LHCN-M2 (cell line): ENCODE results near the gene CBR3. TPM values are rescaled to one million over a fixed set of nuclear protein-coding genes. Genes with fewer than 3 reads are reported as not detected.
A peak's percentile ranks its signal among the peaks of the same experiment; 100 is the strongest.
"Not testable (repeated sequence)": the region's sequence is repeated elsewhere in the genome, so short reads cannot be mapped to it uniquely, and the experiment has no call there.

Experiments
- DNase-seq: peaks from one replicate; pipeline ENCODE4 v3.0.0-alpha.2; 2012; ENCODE audit warnings: low read depth
- total RNA-seq: library from RNA; depleted of rRNA; stranded (reverse); fragments of >200 nt; gene quantifications from 2 replicates; pipeline ENCODE4 v1.2.3, GENCODE V29; 2014

The CBR3 gene
- total RNA-seq, 1 experiment from 2014 or later, result 16.5 TPM

DNA sequence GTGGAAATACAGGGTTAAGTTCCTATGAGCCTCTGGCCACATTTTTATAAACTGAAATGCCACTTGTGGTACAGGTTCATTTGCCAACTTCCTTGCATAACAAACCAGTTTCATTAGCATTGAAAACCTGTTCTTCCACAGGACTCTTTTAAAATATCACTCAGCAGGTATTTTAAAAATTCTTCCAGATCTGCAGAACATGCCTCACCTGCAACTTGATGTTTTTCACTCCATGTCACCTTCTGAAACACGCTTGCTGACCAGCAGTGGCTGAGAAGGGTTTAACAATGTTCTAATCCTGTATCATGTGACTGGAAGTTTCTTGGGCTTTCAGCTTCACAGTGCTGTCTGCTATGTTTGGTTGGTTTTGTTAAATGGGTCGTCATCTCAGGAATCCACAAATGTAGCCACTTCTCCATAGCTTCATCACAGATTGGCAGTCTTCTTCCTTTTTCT lies 17.6 kb upstream of the CBR3 start:
- no peak for DNase-seq

DNA sequence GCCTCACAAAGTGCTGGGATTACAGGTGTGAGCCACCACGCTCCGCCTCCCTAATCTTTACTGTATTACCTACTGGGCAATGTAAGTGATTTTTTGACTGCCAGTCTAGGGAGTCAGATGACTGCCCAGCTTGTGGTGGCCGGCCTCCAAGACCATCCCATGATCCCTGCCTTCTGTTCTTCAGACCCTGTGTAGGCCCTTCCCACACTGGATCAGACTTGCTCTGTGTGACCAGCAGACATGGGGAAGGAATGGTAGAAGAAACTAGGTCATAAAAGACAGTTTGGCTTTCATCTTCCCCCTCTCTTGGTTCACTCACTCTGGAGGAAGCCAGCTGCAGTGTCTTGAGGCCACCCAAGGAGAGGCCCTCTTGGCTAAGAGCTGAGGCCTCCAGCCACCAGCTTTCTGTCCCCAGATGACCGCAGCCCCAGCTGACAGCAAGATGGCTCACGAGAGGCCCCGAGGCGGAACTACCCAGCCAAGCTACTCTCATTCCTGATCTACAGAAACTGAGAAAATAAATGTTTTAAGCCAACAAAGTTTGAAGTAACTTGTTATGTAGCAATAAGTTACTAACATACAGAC lies 14.5 kb upstream of the CBR3 start:
- DNase-seq, result no peak

- no peak for DNase-seq
These were observed 11.9 kb upstream of the CBR3 start for GRCh38 chr21:36122977-36123376.

DNA sequence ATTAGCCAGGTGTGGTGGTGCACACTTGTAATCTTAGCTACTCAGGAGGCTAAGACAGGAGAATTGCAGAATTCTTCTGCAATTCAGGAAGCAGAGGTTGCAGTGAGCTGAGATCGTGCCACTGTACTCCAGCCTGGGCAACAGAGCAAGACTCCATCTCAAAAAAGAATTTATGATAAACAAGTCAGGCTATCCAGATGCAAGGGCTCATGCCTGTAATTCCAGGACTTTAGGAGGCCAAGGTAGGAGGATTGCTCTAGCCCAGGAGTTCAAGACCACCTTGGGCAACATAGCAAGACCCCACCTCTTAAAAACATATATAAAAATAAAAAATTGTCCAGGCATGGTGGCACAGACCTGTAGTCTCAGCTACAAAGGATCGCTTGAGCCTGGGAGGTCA lies 10.5 kb upstream of the CBR3 start:
- DNase-seq, result no peak

- peak; percentile 47 for DNase-seq
These were observed 9.2 kb upstream of the CBR3 start for GRCh38 chr21:36125512-36126207.

DNA sequence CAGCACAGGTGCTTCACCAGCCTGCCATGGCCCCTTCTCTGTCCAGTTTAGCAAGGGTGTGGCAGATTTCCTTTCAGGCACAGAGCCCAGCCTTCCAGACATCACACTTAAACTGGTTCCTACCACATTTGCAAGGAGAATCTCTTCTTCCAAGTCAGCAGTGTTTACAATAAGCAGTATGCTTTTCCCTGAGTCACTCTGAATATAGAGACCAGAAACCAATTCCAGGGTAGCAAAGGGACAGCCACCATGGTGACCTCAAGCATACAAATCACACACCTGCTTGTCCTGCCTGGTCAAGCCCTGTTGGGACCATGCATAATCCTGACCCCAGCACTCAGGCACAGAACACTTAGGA lies 8.7 kb upstream of the CBR3 start:
- DNase-seq, result no peak

DNA sequence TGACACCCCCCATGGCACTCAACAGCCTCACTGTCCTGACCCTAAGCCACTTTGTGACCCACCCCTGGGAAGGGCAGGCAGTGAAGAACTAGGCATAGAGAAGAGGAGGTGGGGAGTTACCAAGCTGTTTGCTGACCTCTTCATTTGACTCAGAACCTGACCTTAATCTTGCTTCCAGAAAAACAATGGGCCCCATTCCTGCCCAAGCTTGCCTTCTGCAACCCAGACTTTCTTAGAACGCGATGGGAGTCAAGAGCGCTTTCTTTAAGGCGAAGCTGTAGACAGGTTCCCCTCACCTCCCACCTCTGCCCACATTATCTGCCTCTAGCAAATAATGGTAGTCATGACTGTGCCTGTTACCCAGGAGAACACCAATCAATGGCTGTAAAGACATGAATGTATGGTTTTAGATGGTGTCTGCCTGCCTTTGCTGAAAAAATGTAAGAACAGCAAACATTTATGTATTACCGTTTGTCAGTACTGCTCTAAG lies 8.2 kb upstream of the CBR3 start:
- no peak for DNase-seq

DNA sequence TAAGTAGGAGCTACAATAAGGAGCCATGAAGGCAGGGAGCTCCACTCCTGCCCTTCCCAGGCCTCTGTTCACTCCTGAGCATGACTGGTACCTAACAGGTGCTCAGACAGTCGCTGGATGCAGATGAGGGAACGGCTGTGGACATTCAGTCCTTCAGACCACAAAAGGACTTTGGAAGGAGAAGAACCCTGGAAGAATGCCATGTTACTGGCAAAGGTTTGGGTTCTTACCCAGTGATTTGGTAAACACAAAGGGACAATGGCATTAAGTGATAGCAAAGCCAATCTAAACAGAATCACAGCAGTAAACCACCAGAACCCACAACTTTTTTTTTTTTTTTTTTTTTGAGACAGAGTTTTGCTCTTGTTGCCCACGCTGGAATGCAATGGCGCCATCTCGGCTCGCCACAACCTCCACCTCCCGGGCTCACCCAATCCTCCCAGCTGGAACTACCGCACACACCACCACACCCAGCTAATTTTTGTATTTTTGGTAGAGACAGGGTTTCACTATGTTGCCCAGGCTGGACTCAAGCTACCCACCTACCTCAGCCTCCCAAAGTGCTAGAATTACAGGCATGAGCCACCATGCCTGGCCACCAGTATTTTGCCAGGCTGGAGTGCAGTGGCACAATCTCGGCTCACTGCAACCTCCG lies 7.5 kb upstream of the CBR3 start:
- DNase-seq, result peak; percentile 45

- DNase-seq, result no peak
These were observed 6.9 kb upstream of the CBR3 start for GRCh38 chr21:36127977-36128376.

DNA sequence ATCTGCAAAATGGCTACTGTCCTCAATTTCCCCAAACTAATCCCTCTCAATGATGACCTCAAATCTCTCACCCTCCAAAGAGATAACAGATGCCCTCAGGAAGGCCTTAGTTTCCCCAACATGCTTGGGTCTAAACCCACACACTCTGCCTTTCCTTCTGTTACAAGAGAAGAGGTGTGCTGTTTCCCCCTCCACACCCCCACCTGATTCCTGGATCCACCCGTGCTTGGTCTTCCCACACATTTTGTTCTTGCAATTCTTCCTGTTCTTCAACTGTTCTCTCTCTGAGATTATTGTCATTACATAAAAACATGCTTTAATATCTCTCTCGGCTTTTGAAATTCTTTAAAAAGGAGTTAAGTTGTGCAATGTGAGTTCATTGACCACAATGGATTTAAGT lies 5.7 kb upstream of the CBR3 start:
- no peak for DNase-seq

- not testable (repeated sequence) for DNase-seq
These were observed 4.5 kb upstream of the CBR3 start for GRCh38 chr21:36130414-36130762.

GRCh38 chr21:36130839-36131238 lies 4.0 kb upstream of the CBR3 start:
- DNase-seq, result not testable (repeated sequence)

DNA sequence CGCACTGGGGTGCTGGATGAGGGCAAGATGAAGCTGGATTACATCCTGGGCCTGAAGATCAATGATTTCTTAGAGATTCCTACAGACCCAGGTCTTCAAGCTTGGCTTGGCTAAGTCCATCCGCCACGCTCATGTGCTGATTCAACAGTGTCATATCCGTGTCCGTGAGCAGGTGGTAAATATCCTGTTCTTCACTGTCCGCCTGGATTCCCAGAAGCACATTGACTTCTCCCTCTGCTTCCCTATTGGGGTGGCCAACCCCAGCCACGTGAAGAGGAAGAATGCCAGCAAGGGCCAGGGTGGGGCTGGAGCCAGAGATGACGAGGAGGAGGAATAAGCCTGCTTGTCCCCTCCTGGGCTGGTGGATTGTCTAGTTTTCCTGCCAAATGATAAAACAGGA lies 2.2 kb upstream of the CBR3 start:
- no peak for DNase-seq

DNA sequence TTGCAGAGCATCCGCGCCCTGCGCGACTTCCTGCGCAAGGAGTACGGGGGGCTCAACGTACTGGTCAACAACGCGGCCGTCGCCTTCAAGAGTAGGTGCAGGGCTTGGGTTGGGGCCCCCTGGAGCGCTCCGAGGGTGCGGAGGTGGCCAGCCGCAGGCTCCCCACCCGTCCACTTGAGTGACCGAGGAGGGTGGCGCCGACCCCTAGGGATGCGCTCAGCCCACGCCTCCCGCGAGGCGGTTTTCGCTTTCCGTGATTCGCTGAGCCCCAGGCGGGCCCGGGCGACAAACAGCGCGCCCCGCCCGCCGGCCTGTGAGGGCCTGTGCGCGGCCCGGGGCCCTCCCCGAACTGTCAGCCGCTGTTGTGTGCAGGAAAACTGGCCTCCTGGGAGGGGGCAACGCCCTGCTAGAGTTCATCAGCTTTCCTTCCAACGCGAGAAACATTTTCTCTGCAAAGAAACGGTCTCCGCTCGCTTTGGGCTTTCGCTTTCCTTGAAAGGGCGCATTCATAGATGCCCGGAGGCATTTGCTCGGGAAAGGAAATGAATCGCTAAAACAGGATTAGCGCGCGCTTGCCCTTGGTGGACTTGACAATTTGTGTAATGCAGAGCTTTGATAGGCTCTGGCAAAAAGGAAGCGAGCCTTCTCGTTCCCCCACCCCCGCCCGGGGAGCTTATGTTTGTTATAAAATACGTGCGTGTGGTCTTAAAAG lies 668 bp downstream of the CBR3 start:
- DNase-seq, result peak; percentile 81

DNA sequence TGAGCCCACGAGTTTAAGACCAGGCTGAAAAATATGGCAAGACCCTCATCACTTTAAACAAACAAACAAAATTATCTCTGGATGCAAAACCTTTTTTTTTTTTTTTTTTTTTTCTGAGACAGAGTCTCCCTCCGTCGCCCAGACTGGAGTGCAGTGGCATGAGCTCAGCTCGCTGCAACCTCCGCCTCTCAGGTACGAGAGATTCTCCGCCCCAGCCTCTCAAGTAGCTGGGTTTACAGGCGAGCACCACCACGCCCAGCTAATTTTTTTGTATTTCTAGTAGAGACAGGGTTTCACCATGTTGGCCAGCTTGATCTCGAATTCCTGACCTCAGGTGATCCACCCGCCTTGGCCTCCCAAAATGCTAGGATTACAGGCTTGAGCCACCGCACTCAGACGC lies 4.9 kb downstream of the CBR3 start:
- DNase-seq, result not testable (repeated sequence)

GRCh38 chr21:36141513-36141925 lies 6.6 kb downstream of the CBR3 start:
- DNase-seq, result peak; percentile 83

DNA sequence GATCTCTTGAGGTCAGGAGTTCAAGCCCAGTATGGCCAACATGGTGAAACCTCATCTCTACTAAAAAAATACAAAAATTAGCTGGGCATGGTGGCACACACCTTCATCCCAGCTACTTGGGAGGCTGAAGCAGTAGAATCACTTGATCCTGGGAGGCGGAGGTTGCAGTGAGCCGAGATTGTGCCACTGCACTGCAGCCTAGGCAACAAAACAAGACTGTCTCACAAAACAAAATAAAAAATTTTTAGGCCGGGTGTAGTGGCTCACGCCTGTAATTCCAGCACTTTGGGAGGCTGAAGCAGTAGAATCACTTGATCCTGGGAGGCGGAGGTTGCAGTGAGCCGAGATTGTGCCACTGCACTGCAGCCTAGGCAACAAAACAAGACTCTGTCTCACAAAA lies 9.4 kb downstream of the CBR3 start:
- DNase-seq, result not testable (repeated sequence)

- no peak for DNase-seq
These were observed 10.4 kb downstream of the CBR3 start for GRCh38 chr21:36145259-36145658.

- DNase-seq, result no peak
These were observed 13.0 kb downstream of the CBR3 start for GRCh38 chr21:36147911-36148310.

DNA sequence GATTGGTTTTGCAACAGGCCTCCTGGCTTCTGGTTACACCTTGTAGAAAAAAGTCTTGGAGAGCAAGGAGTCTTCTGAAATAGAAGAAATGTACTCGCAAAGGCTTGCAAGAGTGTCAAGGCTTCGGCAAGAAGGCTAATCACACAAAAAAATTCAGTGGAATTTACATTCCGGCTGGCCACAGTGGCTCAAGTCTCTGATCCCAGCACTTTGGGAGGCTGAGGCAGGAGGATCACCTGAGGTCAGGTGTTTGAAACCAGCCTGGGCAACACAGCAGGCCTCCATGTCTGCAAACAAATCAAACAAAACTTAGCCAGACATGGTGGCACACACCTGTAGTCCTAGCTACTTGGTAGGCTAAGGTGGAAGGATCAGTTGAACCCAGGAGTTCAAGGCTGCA lies 14.0 kb downstream of the CBR3 start:
- no peak for DNase-seq

DNA sequence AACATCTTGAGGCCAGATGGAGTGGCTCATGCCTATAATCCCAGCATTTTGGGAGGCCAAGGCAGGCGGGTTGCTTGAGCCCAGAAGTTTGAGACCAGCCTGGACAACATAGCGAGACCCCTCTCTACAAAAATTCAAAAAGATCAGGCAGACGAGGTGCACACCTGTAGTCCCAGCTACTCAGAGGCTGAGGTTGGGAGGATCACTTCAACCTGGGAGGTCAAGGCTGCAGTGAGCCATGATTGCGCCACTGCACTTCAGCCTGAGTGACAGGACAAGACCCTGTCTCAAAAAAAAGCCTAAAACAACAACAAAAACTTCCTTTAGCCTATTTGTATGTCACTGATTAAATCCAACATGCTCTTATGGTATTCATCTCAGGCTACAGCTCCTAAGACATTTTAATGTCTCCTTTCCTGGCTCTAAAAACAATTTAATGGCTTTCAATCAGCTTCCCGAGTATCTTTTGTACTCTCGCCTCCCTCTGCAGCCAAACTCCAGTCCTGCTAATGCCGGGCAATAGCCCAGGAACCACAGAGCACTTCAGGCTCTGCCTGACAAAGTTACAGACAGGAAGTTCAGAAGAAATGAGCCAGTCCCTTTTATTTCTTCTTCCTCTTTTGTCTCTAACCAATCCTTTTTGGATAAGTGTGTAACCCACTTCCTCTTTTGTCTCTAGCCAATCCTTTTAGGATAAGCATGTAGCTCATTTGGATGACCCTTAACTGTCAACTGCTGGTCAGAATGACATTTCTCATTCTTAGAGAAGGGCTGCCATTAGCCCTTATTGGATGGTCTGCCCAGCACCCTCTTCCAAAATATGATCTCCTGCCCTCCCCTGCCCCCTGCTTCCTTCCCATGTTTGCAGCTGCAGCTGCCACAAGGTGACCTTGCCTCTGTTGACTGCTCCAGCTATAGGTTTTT lies 15.2 kb downstream of the CBR3 start:
- peak; percentile 44 for DNase-seq
